Measurements from ENCODE around the gene NME1. TPM values are rescaled to one million over a fixed set of nuclear protein-coding genes. Genes with fewer than 3 reads are reported as not detected.
A peak's percentile ranks its signal among the peaks of the same experiment; 100 is the strongest.
"Not testable (repeated sequence)": the region's sequence is repeated elsewhere in the genome, so short reads cannot be mapped to it uniquely, and the experiment has no call there.

NME1 gene
- polyA plus RNA-seq, 1 experiment, result 178 TPM

GRCh38 chr17:51119415-51120356 lies 33.7 kb upstream of the NME1 start:
- Histone ChIP-seq H3K36me3 (ENCODE audit: control insufficient read depth, insufficient read depth, low read length) (no peaks in the 10 kb centered on the region), H3K27me3 (ENCODE audit: control insufficient read depth, insufficient read depth, low read length) (no peaks in the 10 kb centered on the region), H3K4me3 (ENCODE audit: low read depth, low read length) (peak overlapping the region; percentile 97)
- TF ChIP-seq CTCF (IDR thresholded peaks at IDR 0.05; ENCODE audit: insufficient read depth, low read depth, low read length), result peak; percentile 34
- ChIA-PET POLR2A (no interaction called here), CTCF (interaction anchor here (0.6 to 1.5 kb wide), 4 partner anchors 9 to 65 kb away, joined by 3 to 6 read pairs (median 4); partner anchors contain the start of gene NME1)
- DNase-seq (ENCODE audit: low read depth), result no peak

- Histone ChIP-seq H3K4me3 (ENCODE audit: low read depth, low read length) (peak overlapping the region; percentile 97), H3K36me3 (ENCODE audit: control insufficient read depth, insufficient read depth, low read length) (no peaks in the 10 kb centered on the region), H3K27me3 (ENCODE audit: control insufficient read depth, insufficient read depth, low read length) (no peaks in the 10 kb centered on the region)
- ChIA-PET POLR2A (no interaction called here), CTCF (interaction anchor here (1.4 to 1.5 kb wide), 2 partner anchors 15 to 33 kb away, joined by 5 to 6 read pairs; partner anchors contain the start of gene NME1)
- TF ChIP-seq CTCF (IDR thresholded peaks at IDR 0.05; ENCODE audit: insufficient read depth, low read depth, low read length), result no peak
- DNase-seq (ENCODE audit: low read depth), result no peak
Measured at GRCh38 chr17:51120357-51120738, 33.0 kb upstream of the NME1 start.

GRCh38 chr17:51120739-51121619 lies 32.4 kb upstream of the NME1 start, which contains the start of gene SPAG9:
Gene SPAG9, minus strand, starts transcription at chr17:51120868. Its CDS starts 212 bp downstream, at chr17:51120656.
- ChIA-PET POLR2A (no interaction called here), CTCF (interaction anchor here (1.4 to 1.5 kb wide), 4 partner anchors 15 to 32 kb away, joined by 3 to 6 read pairs (median 6); partner anchors contain the start of gene NME1)
- H3K27me3 ChIP-seq (ENCODE audit: control insufficient read depth, insufficient read depth, low read length), result no peaks in the 10 kb centered on the region
- no peak for TF ChIP-seq CTCF (IDR thresholded peaks at IDR 0.05; ENCODE audit: insufficient read depth, low read depth, low read length)
- H3K36me3 ChIP-seq (ENCODE audit: control insufficient read depth, insufficient read depth, low read length), result no peaks in the 10 kb centered on the region
- peak within 1 kb of the TSS; percentile 97 for H3K4me3 ChIP-seq (ENCODE audit: low read depth, low read length)
- peak; percentile 80 for DNase-seq (ENCODE audit: low read depth)

GRCh38 chr17:51121620-51122472 lies 31.5 kb upstream of the NME1 start:
- no peaks in the 10 kb centered on the region for H3K27me3 ChIP-seq (ENCODE audit: control insufficient read depth, insufficient read depth, low read length)
- CTCF ChIA-PET, result interaction anchor here (1.2 to 1.5 kb wide), 4 partner anchors 10 to 32 kb away, joined by 3 to 6 read pairs (median 4); partner anchors contain the start of gene NME1
- TF ChIP-seq CTCF (IDR thresholded peaks at IDR 0.05; ENCODE audit: insufficient read depth, low read depth, low read length), result no peak

GRCh38 chr17:51122473-51123115 lies 30.8 kb upstream of the NME1 start:
- H3K27me3 ChIP-seq (ENCODE audit: control insufficient read depth, insufficient read depth, low read length); H3K36me3 ChIP-seq (ENCODE audit: control insufficient read depth, insufficient read depth, low read length); H3K4me3 ChIP-seq (ENCODE audit: low read depth, low read length); DNase-seq (ENCODE audit: low read depth): not testable (repeated sequence)
- ChIA-PET CTCF (interaction anchor here (0.9 to 1.4 kb wide), 4 partner anchors 10 to 31 kb away, joined by 3 to 6 read pairs (median 3); partner anchors contain the start of gene NME1), POLR2A (interaction anchor here (0.5 to 0.7 kb wide), 2 partner anchors 257 to 260 kb away, joined by 3 to 5 read pairs; no protein-coding TSS in a partner anchor)

More at GRCh38 chr17:51121620-51122472, 31.5 kb upstream of the NME1 start:
- H3K4me3 ChIP-seq (ENCODE audit: low read depth, low read length), result peak overlapping the region; percentile 50
- POLR2A ChIA-PET, result interaction anchor here (0.5 kb wide), 1 partner anchor 259 kb away, joined by 3 read pairs; no protein-coding TSS in a partner anchor
- DNase-seq (ENCODE audit: low read depth), result peak; percentile 81
- H3K36me3 ChIP-seq (ENCODE audit: control insufficient read depth, insufficient read depth, low read length), result no peaks in the 10 kb centered on the region
